ENCODE results near the gene MIPOL1.

MIPOL1 gene

DNA sequence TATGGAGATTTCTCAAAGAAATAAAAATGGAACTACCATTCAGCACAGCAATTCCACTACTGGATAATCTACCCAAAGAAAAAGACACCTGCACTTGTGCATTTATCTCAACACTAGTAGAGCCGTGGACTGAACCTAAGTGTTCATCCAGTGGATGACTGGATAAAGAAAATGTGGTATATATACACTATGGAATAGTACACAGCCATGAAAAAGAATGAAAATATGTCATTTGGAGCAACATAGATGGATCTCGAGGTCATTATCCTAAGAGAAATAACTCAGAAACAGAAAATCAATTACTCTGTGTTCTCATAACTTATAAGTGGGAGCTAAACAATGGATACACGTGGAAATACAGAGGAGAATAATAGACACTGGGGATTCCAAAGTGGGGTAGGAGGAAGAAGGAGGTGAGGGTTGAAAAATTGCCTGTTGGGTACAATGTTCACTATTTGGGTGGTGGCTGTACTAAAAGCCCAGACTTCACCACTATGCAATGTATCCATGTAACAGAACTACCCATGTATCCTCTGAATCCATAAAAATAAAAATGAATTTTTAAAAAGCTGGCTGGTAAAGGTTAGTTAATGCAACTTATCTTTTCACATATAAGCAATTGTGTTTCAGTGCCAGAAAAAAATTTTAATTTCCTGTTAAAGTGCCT is 266.6 kb downstream of the MIPOL1 start:
- Histone ChIP-seq H3K27ac (ENCODE audit: low read depth, low read length) (no peak overlapping the region), H3K9ac (ENCODE audit: low read length in 5 of 5) (no peak overlapping the region), H3K36me3 (ENCODE audit: control insufficient read depth in 5 of 5, insufficient read depth in 5 of 5, low read length in 5 of 5) (no peaks in the 10 kb centered on the region), H3K9me3 (ENCODE audit: control insufficient read depth in 5 of 5, low read length in 5 of 5) (peaks cover 0 to 12% (median 2%) of the 10 kb centered on the region in 5 donors), H3K27me3 (ENCODE audit: control insufficient read depth in 5 of 5, insufficient read depth in 4 of 5, low read length in 5 of 5) (no peaks in the 10 kb centered on the region), H3K4me1 (ENCODE audit: control insufficient read depth in 5 of 5, insufficient read depth in 5 of 5, low read length in 5 of 5) (no peaks in the 10 kb centered on the region), H3K4me3 (ENCODE audit: low read depth in 1 of 5, low read length in 5 of 5) (no peak overlapping the region)

DNA sequence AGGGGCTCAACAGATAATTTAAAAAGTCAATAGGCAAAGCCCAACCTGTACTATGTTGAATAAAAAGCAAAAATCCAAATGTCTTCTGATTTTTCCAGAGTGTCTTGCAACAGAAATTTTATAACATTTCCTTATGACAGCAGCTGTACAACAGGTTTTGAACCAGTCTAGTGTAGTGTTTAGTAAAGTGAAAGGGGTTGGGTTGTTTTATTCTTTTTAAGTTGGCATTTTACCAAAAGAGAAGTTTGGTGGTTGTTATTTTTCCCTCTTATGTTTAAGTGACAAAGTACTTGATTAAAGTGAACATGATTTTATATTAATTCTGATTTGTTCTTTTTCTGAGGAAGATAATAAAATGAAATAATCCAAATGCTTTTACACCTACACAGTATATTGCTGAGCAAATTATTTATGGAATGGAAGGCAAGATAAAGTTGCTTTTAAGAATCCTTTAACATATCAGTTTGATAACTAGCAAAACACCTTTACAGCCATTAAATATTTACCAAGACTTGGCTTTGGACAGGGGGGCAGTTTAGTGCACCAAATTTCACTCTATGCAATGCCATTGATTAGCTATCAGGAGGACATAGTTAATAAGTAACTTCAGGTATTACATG is 268.4 kb downstream of the MIPOL1 start:
- Histone ChIP-seq H3K4me3 (ENCODE audit: low read depth in 1 of 5, low read length in 5 of 5) (no peak overlapping the region), H3K27me3 (ENCODE audit: control insufficient read depth in 5 of 5, insufficient read depth in 4 of 5, low read length in 5 of 5) (no peaks in the 10 kb centered on the region), H3K4me1 (ENCODE audit: control insufficient read depth in 5 of 5, insufficient read depth in 5 of 5, low read length in 5 of 5) (no peaks in the 10 kb centered on the region), H3K27ac (ENCODE audit: low read depth, low read length) (no peak overlapping the region), H3K9ac (ENCODE audit: low read length in 5 of 5) (no peak overlapping the region), H3K36me3 (ENCODE audit: control insufficient read depth in 5 of 5, insufficient read depth in 5 of 5, low read length in 5 of 5) (no peaks in the 10 kb centered on the region), H3K9me3 (ENCODE audit: control insufficient read depth in 5 of 5, low read length in 5 of 5) (peaks cover 0 to 9% (median 0%) of the 10 kb centered on the region in 5 donors)

DNA sequence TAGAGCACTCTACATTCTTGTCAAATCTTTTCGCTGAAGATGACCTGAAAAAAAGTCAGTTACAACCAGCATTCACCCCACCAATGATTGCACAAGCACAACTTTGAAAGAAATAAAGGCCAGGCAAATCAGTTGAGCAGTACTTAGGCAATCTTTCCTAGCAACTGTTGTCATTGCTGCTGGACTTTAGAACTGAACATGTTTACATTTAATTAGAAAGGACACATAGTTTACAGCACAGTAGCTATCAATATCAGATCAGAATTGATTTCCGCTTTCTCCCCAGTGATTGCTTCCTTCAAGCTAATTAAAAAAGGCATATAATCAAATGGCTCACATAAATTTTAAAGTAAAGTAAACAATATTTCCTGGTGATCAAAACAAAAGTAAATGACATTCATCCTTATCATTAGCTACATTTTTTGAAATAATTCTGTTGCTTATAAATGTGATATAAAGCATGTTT is 268.9 kb downstream of the MIPOL1 start:
- Histone ChIP-seq H3K9ac (ENCODE audit: low read length in 5 of 5) (no peak overlapping the region), H3K9me3 (ENCODE audit: control insufficient read depth in 5 of 5, low read length in 5 of 5) (peaks cover 0 to 9% (median 0%) of the 10 kb centered on the region in 5 donors), H3K4me3 (ENCODE audit: low read depth in 1 of 5, low read length in 5 of 5) (no peak overlapping the region), H3K27ac (ENCODE audit: low read depth, low read length) (no peak overlapping the region), H3K4me1 (ENCODE audit: control insufficient read depth in 5 of 5, insufficient read depth in 5 of 5, low read length in 5 of 5) (no peaks in the 10 kb centered on the region), H3K36me3 (ENCODE audit: control insufficient read depth in 5 of 5, insufficient read depth in 5 of 5, low read length in 5 of 5) (no peaks in the 10 kb centered on the region), H3K27me3 (ENCODE audit: control insufficient read depth in 5 of 5, insufficient read depth in 4 of 5, low read length in 5 of 5) (no peaks in the 10 kb centered on the region)

DNA sequence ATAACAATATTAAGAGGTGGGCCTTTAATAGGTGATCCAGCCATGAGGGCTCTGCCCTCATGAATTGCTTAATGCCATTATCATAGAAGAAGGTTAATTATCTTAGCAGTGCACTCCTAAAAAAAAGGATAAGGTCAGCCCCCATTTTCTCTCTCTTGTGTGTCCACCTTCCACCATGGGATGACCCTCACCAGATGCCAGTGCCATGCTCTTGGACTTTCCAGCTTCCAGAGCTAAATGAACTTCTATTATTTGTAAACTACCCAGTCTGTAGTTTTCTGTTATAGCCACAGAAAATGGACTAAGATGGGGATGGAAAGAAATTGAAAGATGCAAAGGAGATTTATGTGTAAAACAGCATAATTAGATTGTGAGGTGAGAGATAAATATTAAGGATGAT is 271.9 kb downstream of the MIPOL1 start:
- Histone ChIP-seq H3K27me3 (ENCODE audit: control insufficient read depth in 5 of 5, insufficient read depth in 4 of 5, low read length in 5 of 5) (no peaks in the 10 kb centered on the region), H3K27ac (ENCODE audit: low read depth, low read length) (no peak overlapping the region), H3K36me3 (ENCODE audit: control insufficient read depth in 5 of 5, insufficient read depth in 5 of 5, low read length in 5 of 5) (no peaks in the 10 kb centered on the region), H3K4me1 (ENCODE audit: control insufficient read depth in 5 of 5, insufficient read depth in 5 of 5, low read length in 5 of 5) (no peaks in the 10 kb centered on the region), H3K9me3 (ENCODE audit: control insufficient read depth in 5 of 5, low read length in 5 of 5) (peaks cover 0 to 2% (median 0%) of the 10 kb centered on the region in 5 donors), H3K4me3 (ENCODE audit: low read depth in 1 of 5, low read length in 5 of 5) (no peak overlapping the region), H3K9ac (ENCODE audit: low read length in 5 of 5) (no peak overlapping the region)

DNA sequence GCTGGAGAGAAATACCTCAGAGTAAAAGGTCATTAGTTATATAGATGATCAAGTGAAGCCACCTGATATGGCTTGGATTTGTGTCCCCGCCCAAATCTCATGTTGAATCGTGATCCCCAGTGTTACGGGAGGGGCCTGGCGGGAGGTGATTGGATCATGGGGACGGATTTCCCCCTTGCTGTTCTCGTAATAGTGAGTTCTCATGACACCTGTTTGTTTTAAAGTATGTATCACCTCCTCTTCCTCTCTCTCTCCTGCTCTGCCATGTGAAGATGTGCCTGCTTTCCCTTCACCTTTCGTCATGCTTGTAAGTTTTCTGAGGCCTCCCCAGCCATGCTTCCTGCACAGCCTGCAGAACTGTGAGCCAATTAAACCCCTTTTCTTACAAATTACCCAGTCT is 272.5 kb downstream of the MIPOL1 start:
- H3K27me3 ChIP-seq (ENCODE audit: control insufficient read depth in 5 of 5, insufficient read depth in 4 of 5, low read length in 5 of 5), result no peaks in the 10 kb centered on the region
- H3K4me3 ChIP-seq (ENCODE audit: low read depth in 1 of 5, low read length in 5 of 5), result no peak overlapping the region
- peaks cover 0 to under 1% (median 0%) of the 10 kb centered on the region in 5 donors for H3K36me3 ChIP-seq (ENCODE audit: control insufficient read depth in 5 of 5, insufficient read depth in 5 of 5, low read length in 5 of 5)
- peaks cover 0 to 4% (median 0%) of the 10 kb centered on the region in 5 donors for H3K9me3 ChIP-seq (ENCODE audit: control insufficient read depth in 5 of 5, low read length in 5 of 5)
- H3K4me1 ChIP-seq (ENCODE audit: control insufficient read depth in 5 of 5, insufficient read depth in 5 of 5, low read length in 5 of 5), result no peaks in the 10 kb centered on the region
- H3K27ac ChIP-seq (ENCODE audit: low read depth, low read length), result no peak overlapping the region
- H3K9ac ChIP-seq (ENCODE audit: low read length in 5 of 5), result no peak overlapping the region

DNA sequence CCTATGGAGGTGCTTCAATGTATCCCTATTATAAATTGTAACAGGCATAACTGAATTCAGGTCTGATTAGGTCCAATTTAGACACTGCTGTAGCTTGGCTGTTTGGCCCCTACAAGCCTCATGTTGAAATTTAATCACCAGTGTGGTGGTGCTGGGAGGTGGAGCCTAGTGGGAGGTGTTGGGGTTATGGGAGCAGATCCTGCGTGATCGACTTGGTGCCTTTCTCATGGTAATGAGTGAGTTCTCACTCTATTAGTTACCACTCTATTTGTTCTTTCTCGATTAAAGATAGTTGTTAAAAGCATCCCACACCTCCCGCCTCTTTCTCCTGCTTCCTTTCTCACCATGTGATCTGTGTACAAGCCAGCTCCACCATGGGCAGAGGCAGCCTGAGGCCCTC is 275.2 kb downstream of the MIPOL1 start:
- H3K4me1 ChIP-seq (ENCODE audit: control insufficient read depth in 5 of 5, insufficient read depth in 5 of 5, low read length in 5 of 5), result no peaks in the 10 kb centered on the region
- H3K9ac ChIP-seq (ENCODE audit: low read length in 5 of 5), result no peak overlapping the region
- H3K27ac ChIP-seq (ENCODE audit: low read depth, low read length), result no peak overlapping the region
- no peaks in the 10 kb centered on the region for H3K27me3 ChIP-seq (ENCODE audit: control insufficient read depth in 5 of 5, insufficient read depth in 4 of 5, low read length in 5 of 5)
- H3K4me3 ChIP-seq (ENCODE audit: low read depth in 1 of 5, low read length in 5 of 5), result no peak overlapping the region
- H3K36me3 ChIP-seq (ENCODE audit: control insufficient read depth in 5 of 5, insufficient read depth in 5 of 5, low read length in 5 of 5), result peaks cover 0 to 8% (median 0%) of the 10 kb centered on the region in 5 donors
- peaks cover 0 to 4% (median 0%) of the 10 kb centered on the region in 5 donors for H3K9me3 ChIP-seq (ENCODE audit: control insufficient read depth in 5 of 5, low read length in 5 of 5)

DNA sequence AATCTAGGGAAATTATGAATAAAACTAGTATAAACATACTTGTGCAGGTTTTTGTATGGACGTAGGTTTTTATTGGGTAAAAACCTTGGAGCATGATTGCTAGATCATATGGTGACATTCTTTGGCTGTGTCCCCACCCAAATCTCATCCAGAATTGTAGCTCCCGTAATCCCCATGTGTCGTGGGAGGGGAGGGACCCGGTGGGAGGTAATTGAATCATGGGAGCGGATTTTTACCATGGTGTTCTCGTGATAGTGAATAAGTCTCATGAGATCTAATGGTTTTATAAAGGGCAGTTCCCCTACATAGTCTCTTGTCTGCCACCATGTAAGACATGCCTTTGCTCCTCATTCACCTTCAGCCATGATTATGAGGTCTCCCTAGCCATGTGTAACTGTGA is 276.5 kb downstream of the MIPOL1 start:
- no peaks in the 10 kb centered on the region for H3K4me1 ChIP-seq (ENCODE audit: control insufficient read depth in 5 of 5, insufficient read depth in 5 of 5, low read length in 5 of 5)
- no peak overlapping the region for H3K4me3 ChIP-seq (ENCODE audit: low read depth in 1 of 5, low read length in 5 of 5)
- no peak overlapping the region for H3K27ac ChIP-seq (ENCODE audit: low read depth, low read length)
- H3K36me3 ChIP-seq (ENCODE audit: control insufficient read depth in 5 of 5, insufficient read depth in 5 of 5, low read length in 5 of 5), result peaks cover 0 to 14% (median 0%) of the 10 kb centered on the region in 5 donors
- H3K27me3 ChIP-seq (ENCODE audit: control insufficient read depth in 5 of 5, insufficient read depth in 4 of 5, low read length in 5 of 5), result no peaks in the 10 kb centered on the region
- no peak overlapping the region for H3K9ac ChIP-seq (ENCODE audit: low read length in 5 of 5)
- peaks cover 0 to 4% (median 0%) of the 10 kb centered on the region in 5 donors for H3K9me3 ChIP-seq (ENCODE audit: control insufficient read depth in 5 of 5, low read length in 5 of 5)

DNA sequence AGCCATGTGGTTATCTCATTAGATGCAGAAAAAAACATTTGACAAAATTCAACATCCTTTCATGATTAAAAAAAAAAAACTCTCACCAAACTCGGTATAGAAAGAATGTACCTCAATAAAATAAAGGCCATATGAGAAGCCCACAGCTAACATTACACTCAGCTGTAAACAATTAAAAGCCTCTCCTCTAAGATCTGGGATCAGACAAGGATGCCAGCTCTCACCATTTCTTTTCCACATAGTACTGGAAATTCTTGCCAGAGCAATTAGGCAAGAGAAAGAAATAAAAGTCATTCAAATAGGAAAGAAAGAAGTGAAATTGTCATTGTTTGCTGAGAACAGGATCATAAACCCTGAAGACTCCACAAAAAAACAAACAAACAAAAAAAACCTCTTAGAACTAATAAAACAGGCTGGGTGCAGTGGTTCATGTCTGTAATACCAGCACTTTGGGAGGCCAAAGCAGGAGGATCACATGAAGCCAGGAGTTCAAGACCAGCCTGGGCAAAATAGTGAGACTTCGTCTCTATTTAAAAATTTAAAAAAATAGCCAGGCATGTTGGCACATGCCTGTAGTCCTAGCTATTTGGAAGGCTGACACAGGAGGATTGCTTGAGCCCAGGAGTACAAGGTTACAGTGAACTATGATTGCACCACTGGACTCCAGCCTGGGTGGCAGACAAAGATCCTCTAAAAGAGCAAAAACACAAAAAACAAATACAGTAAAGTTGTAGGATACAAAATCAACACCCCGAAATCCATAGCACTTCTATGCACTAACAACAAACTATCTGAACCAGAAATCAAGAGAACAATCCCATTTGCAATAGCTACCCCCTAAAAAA is 282.9 kb downstream of the MIPOL1 start:
- Histone ChIP-seq H3K9me3 (ENCODE audit: control insufficient read depth in 5 of 5, low read length in 5 of 5) (peaks cover 0 to 5% (median 0%) of the 10 kb centered on the region in 5 donors), H3K4me3 (ENCODE audit: low read depth in 1 of 5, low read length in 5 of 5) (no peak overlapping the region), H3K36me3 (ENCODE audit: control insufficient read depth in 5 of 5, insufficient read depth in 5 of 5, low read length in 5 of 5) (peaks cover 0 to 9% (median 0%) of the 10 kb centered on the region in 5 donors), H3K4me1 (ENCODE audit: control insufficient read depth in 5 of 5, insufficient read depth in 5 of 5, low read length in 5 of 5) (no peaks in the 10 kb centered on the region), H3K9ac (ENCODE audit: low read length in 5 of 5) (no peak overlapping the region), H3K27ac (ENCODE audit: low read depth, low read length) (no peak overlapping the region), H3K27me3 (ENCODE audit: control insufficient read depth in 5 of 5, insufficient read depth in 4 of 5, low read length in 5 of 5) (no peaks in the 10 kb centered on the region)

DNA sequence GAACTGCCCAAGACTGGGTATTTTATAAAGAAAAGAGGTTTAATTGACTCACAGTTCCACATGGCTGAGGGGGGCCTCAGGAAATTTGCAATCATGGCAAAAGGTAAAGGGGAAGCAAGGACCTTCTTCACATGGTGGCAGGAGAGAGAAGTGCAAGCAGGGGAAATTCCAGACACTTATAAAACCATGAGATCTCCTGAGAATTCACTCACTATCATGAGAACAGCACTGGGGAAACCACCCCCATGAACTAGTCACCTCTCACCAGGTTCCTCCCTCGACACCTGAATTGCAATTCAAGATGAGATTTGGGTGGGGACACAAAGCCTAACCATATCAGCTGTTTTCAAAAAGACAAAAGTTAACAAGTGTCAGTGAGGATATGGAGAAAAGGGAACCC is 284.7 kb downstream of the MIPOL1 start:
- peaks cover 0 to 6% (median 0%) of the 10 kb centered on the region in 5 donors for H3K36me3 ChIP-seq (ENCODE audit: control insufficient read depth in 5 of 5, insufficient read depth in 5 of 5, low read length in 5 of 5)
- H3K4me1 ChIP-seq (ENCODE audit: control insufficient read depth in 5 of 5, insufficient read depth in 5 of 5, low read length in 5 of 5), result no peaks in the 10 kb centered on the region
- peaks cover 0 to 5% (median 0%) of the 10 kb centered on the region in 5 donors for H3K9me3 ChIP-seq (ENCODE audit: control insufficient read depth in 5 of 5, low read length in 5 of 5)
- H3K4me3 ChIP-seq (ENCODE audit: low read depth in 1 of 5, low read length in 5 of 5), result no peak overlapping the region
- no peaks in the 10 kb centered on the region for H3K27me3 ChIP-seq (ENCODE audit: control insufficient read depth in 5 of 5, insufficient read depth in 4 of 5, low read length in 5 of 5)
- no peak overlapping the region for H3K9ac ChIP-seq (ENCODE audit: low read length in 5 of 5)
- H3K27ac ChIP-seq (ENCODE audit: low read depth, low read length), result no peak overlapping the region

DNA sequence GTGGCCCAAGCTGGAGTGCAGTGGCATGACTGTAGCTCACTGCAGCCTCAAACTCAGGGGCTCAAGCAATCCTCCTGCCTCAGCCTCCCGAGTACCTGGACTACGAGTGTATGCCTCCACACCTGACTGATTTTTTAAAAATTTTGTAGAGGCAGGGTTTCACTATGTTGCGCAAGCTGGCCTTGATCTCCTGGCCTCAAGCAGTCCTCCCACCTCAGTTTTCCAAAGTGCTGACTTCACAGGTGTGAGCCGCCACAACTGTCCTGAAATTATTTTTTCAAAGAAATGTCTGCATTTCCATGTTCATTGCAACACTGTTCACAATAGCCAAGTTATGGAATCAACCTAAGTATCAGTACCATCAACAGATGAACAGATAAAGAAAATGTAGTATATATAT is 285.9 kb downstream of the MIPOL1 start:
- Histone ChIP-seq H3K36me3 (ENCODE audit: control insufficient read depth in 5 of 5, insufficient read depth in 5 of 5, low read length in 5 of 5) (no peaks in the 10 kb centered on the region), H3K27ac (ENCODE audit: low read depth, low read length) (no peak overlapping the region), H3K9me3 (ENCODE audit: control insufficient read depth in 5 of 5, low read length in 5 of 5) (peaks cover 0 to 3% (median 0%) of the 10 kb centered on the region in 5 donors)

More for the DNA sequence above, 285.9 kb downstream of the MIPOL1 start:
- no peaks in the 10 kb centered on the region for H3K4me1 ChIP-seq (ENCODE audit: control insufficient read depth in 5 of 5, insufficient read depth in 5 of 5, low read length in 5 of 5)
- H3K4me3 ChIP-seq (ENCODE audit: low read depth in 1 of 5, low read length in 5 of 5), result no peak overlapping the region
- no peak overlapping the region for H3K9ac ChIP-seq (ENCODE audit: low read length in 5 of 5)
- no peaks in the 10 kb centered on the region for H3K27me3 ChIP-seq (ENCODE audit: control insufficient read depth in 5 of 5, insufficient read depth in 4 of 5, low read length in 5 of 5)

All from subcutaneous abdominal adipose tissue (tissue), 5 donors.